Measurements from ENCODE around the gene PGA3. TPM values are rescaled to one million over a fixed set of nuclear protein-coding genes. Genes with fewer than 3 reads are reported as not detected.

PGA3 gene
- total RNA-seq, 1 donor from 2014 or later: not detected

Other genes starting within 250 kb of the PGA3 start
- 0.20 TPM for gene CD6, start 231.8 kb upstream of the PGA3 start, total RNA-seq
- gene CD5, start 101.0 kb upstream of the PGA3 start, total RNA-seq: 0.07 TPM
- gene VPS37C, start 42.1 kb upstream of the PGA3 start, total RNA-seq: 15.8 TPM
- 0.47 TPM for gene PGA4, start 18.8 kb downstream of the PGA3 start, total RNA-seq
- 0.40 TPM for gene PGA5, start 37.7 kb downstream of the PGA3 start, total RNA-seq
- gene VWCE, start 91.8 kb downstream of the PGA3 start, total RNA-seq: 0.94 TPM
- gene DDB1, start 129.6 kb downstream of the PGA3 start, total RNA-seq: 126 TPM
- gene TKFC, start 129.7 kb downstream of the PGA3 start, total RNA-seq: 12.8 TPM
- 10.9 TPM for gene CYB561A3, start 158.4 kb downstream of the PGA3 start, total RNA-seq
- gene TMEM138, start 158.9 kb downstream of the PGA3 start, total RNA-seq: 16.1 TPM
- gene TMEM216, start 189.1 kb downstream of the PGA3 start, total RNA-seq: 4.8 TPM
- 41.5 TPM for gene CPSF7, start 226.5 kb downstream of the PGA3 start, total RNA-seq
- 32.6 TPM for gene SDHAF2, start 226.6 kb downstream of the PGA3 start, total RNA-seq